Germinal center (tissue), 1 donor: ENCODE results near the gene TMEM271.

Experiments used
- DNase-seq: peaks from one replicate; pipeline ENCODE4 v3.0.0; 2012; ENCODE audit warnings: mixed read lengths, low spot score

The TMEM271 gene

DNA sequence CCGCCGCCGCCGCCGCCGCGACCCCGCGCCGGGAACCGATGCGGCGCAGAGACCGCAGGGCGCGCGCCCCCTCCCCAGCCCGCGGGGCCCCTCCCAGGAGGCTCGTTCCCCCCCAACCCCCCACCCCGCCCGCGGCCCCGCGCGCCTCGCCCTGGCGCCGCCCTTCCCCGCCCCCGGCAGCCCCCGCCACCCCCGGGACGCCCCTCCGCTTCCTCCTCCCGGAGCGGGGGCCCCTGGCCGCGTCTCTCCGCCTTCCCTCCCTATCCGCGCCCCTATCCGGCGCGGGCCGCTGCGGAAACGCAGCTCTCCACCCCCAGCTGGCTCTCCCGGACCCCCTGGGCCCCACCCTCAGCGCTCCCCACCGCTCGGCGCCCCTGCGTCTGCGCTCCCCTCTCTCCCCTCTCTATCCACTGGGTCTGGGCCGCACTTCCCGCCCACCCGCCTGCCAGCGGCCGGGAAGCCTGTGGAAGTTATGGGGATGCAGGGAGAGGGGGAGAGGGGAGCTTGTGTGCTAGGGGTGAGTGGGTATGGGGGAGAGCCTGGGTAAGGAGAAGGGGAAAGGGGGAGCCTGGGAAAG lies at the start of gene TMEM271:
TMEM271 (minus strand) TSS at position 51 of the 577 bp plus-strand sequence. CDS start 233 bp downstream, outside the sequence.
- no peak for DNase-seq

GRCh38 chr4:625631-626161 lies 49.6 kb upstream of the TMEM271 start:
- DNase-seq = no peak

- no peak for DNase-seq
These were observed 48.9 kb upstream of the TMEM271 start, which contains the start of gene PDE6B for GRCh38 chr4:624705-625590. Gene PDE6B, plus strand, starts transcription at chr4:625573. Its CDS starts 54 bp downstream, at chr4:625627.

DNA sequence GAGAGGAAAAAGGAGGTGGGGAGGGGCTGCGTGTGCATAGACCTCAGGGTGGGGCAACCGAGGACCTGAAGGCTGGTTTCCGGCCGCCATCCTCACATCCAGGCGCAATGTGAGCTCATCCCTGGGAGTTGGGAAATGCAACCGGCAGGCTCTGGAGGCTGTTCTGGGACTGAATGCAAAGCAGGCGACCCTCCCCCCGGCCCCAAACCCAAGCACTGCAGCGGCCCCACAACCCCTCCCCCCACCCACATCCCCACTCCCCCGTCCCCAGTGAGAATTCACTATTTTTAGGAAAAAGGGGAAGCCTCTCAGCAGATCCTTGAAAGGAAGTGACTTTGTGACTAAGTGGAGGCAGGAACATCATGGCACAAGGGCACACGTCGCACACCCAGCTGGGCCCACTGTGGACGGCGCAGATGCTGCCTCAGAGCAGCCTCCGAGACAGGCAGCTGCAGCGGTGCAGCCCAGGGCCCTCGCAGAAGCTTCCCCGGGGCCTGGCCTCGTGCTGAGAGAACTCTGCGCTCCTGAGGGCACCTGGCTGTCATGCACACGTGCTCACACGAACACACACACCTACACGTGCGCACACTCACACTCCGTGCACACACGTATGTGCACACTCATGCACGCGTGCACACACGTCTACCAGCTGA lies 47.9 kb upstream of the TMEM271 start:
- DNase-seq = no peak

- no peak for DNase-seq
These were observed 47.2 kb upstream of the TMEM271 start for GRCh38 chr4:622996-623913.

DNA sequence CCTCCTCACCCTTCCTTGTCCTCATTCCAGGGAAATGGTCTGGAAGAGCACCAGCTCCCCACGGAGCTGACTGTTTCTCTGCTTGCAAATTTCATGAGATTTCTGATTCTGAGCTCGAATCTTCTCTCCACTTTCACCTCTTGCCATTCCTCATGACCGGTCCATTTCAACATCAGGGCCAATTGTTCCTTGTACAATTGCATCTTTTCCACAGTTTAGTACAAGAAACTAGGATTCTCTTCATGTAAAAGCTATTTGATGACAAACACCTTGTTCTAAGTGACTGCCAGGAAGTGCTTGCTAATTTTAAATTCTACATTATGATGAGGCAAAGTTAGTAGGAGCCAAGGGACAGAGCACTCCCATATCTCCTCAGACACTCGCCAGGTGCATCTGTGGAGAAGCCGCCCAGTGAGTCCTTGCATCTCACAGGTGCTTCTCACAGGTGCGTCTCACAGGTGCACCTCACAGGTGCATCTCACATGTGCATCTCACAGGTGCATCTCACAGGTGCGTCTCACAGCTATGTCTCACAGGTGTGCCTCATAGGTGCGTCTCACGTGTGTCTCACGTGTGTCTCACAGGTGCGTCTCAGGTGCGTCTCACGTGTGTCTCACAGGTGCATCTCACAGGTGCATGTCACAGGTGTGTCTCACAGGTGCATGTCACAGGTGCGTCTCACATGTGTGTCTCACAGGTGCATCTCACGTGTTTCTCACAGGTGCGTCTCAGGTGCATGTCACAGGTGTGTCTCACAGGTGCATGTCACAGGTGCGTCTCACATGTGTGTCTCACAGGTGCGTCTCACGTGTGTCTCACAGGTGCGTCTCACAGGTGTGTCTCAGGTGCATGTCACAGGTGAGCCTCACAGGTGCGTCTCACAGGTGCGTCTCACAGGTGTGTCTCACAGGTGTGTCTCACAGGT lies 46.2 kb upstream of the TMEM271 start:
- DNase-seq = no peak

GRCh38 chr4:621296-622070 lies 45.4 kb upstream of the TMEM271 start:
- DNase-seq = no peak

- DNase-seq = no peak
These were observed 44.8 kb upstream of the TMEM271 start for GRCh38 chr4:620851-621261.

GRCh38 chr4:620201-620600 lies 44.1 kb upstream of the TMEM271 start:
- no peak for DNase-seq

- DNase-seq = no peak
These were observed 41.8 kb upstream of the TMEM271 start for GRCh38 chr4:617644-618641.

DNA sequence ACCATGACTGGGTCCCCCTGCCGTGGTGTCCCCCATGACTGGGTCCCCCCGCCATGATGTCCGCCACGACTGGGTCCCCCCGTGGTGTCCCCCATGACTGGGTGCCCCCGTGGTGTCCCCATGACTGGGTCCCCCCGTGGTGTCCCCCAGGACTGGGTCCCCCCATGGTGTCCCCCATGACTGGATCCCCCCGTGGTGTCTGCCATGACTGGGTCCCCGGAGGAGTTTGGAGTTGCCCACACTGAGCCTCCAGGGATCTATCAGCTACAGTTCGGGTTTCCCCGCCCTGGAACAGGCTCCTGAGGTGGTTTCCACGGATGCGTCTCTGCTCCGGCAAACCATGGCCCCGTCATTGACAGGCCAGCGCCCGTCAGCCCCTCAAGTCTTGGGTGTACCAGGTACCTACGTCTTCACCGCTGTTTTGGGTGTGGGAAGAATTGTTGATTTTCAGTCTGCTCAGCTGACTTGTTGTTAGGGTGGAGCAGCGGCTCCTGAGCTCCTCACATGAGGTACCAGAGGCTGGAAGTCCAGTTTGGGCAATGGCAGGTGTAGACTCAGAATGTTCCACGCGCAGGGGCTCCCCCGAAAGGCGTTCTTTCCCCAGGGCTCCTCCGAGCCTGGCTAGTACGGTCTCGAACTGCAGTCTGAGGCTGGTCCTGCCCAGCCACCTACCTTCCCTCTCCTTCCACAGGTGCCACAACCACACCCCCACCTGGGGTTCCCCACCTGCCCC lies 41.0 kb upstream of the TMEM271 start:
- DNase-seq = no peak

DNA sequence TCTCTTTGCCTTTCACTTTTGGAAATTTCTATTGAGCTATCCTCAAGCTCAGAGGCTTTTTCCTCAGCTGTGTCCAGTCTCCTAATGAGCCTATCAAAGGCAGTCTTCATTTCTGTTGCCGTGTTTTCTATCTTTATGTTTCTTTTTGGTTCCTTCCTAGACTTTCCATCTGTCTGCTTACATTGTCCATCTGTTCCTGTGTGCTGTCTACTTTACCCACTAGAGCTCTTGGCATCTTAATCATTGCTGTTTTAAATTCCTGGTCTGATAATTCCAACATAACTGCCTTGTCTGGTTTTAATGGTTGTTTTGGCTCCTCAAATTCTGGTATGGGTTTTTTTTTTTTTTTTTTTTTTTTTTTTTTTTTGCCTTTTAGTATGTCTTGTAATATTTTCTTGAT lies 40.0 kb upstream of the TMEM271 start:
- no peak for DNase-seq

GRCh38 chr4:613126-613525 lies 37.0 kb upstream of the TMEM271 start:
- no peak for DNase-seq

DNA sequence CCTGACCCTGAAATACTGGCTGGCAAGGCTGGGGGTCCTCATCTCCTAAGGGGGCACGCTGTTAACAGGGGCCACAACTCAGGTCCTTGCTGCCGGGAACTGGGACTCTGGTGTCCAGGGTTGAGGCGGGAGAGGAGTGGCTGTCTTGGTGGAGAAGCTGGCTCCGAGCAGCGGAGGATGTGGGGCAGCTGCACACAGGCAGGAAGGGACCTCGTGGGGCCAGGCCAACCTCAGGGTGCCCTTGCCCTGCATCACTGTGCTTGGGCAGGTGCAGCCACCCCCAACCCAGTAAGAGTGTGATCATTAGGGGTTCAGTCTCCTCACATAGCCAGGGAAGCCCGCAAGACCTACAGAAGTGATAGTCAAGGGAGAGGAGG lies 36.6 kb upstream of the TMEM271 start:
- no peak for DNase-seq

DNA sequence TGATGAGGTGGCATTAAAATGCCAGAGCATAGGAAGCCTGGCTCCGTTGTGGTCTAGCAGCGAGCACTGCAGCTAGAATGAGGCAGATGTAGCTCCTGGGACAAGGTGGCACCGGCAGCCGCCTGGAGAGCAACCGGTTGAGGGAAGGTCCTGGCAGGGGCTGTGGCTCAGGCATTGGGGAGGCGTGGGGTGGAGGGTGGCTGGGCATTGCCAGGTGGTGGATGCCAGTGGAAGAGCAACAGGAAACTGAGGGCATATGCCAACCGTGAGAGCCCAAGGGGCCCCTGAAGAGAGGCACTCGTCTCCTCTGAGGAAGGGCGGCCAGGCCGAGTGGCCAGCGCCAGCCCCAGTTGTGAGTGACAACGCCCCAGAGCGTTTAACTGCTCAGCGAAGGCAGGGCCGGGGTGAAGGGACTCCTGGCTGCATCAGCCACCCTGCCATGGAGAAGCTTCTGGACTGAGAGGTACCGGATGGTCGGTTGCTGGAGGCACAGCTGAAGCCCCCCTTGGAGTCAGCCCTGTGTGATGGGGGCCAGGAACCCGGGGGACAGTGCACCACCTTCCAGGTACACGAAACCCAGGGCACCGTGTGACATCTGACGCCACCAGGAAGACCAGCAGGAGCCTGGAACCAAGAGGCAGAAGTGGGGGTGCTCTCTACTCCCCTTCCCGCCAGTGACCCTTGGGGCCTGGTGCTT lies 36.1 kb upstream of the TMEM271 start:
- no peak for DNase-seq

DNA sequence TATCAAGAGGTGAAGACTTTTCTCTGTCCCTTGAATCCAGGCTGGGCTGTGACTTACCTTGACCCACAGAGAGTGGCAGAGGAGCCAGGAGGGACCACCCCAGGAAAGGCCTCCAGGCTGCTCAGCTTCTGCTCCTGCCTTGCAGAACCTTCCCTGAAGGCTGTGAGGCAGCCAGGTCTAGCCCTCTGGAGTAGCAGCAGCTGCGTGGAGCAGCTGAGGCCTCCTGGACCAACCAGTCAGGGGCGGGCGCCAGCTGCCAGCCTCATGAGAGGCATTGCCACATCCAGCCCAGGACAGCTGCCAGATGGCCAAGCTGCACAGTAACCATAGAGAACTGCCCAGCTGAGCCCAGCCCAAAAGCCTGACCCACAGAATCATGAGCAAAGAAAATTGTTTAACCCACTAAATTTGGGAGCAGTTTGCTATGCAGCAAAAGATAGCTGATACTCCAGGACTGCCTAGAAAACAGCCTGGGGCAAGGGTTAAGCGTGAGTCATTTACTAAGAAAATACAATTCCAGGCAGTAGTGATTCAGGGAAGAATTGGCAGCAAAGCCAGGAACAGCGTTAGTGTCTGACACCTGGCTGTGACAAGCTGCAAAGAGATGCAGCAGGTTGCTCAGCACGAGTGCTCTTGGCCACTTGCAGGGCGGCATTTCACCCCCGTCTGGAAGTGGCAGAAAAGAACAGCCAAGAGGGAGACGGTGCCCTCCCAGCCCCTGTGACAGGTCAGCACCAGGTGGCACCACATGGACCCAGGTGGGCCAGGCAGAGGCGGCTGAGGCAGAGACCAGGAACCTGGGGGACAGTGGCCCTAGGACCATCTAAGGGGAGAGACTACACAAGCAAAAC lies 34.5 kb upstream of the TMEM271 start:
- DNase-seq = no peak
